Measurements from ENCODE around the gene ANTXRL. TPM values are rescaled to one million over a fixed set of nuclear protein-coding genes. Genes with fewer than 3 reads are reported as not detected.

The ANTXRL gene
- polyA plus RNA-seq, 4 donors: not detected

Other genes with a start within 250 kb of the ANTXRL start
- not detected for gene MSMB, start 240.7 kb upstream of the ANTXRL start, polyA plus RNA-seq (ENCODE audit: insufficient read length in 4 of 4)
- gene ANXA8L1, start 88.8 kb downstream of the ANTXRL start, polyA plus RNA-seq (ENCODE audit: insufficient read length in 4 of 4): under 1 TPM in 2 of 4 donors, not detected in 2; 0.32 to 0.52 TPM
- under 1 TPM in 1 of 4 donors, not detected in 3; 0.08 TPM for gene NPY4R, start 179.0 kb downstream of the ANTXRL start, polyA plus RNA-seq (ENCODE audit: insufficient read length in 4 of 4)

Data from left renal pelvis (tissue), 4 donors.